Stimulated activated CD8-positive, alpha-beta memory T cell treated with anti-CD3 and anti-CD28 coated beads, Interleukin-15, amount 100 ng/mL, for 4 hours (primary cell): ENCODE measurements around the gene MTR.
"Not testable (repeated sequence)": the region's sequence is repeated elsewhere in the genome, so short reads cannot be mapped to it uniquely, and the experiment has no call there.

Experiments used
- DNase-seq, 2 donors: peaks; one replicate each; pipeline ENCODE4 v3.0.0-alpha.2; 2020; ENCODE audit warnings: low read depth in 2 of 2

Gene MTR

DNA sequence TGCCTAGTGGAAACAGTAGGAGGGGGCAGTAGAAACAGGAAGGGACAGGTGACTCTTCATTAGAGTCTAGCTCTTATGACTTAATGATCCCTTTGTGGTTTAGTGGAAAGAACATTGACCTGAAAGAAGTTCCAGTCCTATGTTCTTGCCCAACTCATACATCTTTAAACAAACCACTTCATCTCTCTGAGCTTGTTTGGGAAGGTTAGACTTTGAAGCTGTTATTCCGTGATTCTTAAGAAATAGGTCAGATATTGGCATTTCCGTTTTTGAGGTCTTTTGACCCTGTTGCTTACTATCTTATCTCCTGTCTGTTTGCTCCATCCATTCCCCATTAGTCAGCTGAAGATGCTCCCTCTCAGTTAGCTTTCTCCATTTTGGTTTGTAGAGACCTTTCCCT is 38.5 kb downstream of the MTR start:
- no peak for DNase-seq

GRCh38 chr1:236834876-236835275 is 39.8 kb downstream of the MTR start:
- DNase-seq: no peak

DNA sequence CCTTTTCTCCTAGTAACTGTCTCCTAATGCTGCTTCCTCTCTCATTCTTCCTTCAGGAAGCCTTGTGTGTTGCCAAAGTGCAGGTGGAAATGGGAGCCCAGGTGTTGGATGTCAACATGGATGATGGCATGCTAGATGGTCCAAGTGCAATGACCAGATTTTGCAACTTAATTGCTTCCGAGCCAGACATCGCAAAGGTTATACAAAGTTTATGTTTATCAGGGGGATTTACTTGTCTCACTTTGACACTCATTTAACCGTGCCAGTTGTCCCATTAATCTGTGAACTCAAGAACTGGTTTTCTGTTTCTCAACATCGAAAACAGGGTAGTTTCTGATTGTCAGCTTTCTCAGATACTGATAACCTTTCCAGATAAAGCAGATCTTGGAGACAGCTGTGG is 40.4 kb downstream of the MTR start:
- no peak for DNase-seq

- DNase-seq: no peak
These were observed 41.1 kb downstream of the MTR start for GRCh38 chr1:236836157-236836556.

DNA sequence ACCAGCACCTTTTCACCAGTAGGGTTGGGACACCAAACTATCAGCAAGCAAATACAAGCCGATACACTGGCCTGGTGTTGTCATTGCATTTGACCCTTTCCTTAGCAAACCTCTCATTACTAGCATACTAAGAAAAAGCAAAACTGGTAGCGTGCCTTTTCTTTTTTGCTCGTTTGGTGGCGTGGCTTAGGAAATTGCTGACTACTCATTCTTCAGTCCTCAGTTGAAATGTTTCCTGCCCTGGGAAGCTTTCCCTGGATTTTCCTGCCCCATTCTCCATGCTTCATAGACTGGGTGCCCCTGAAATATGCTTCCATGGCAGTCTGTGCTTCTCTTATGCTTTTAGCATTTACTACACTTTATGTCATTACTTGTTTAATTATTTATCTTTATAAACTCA is 42.0 kb downstream of the MTR start:
- DNase-seq: no peak

DNA sequence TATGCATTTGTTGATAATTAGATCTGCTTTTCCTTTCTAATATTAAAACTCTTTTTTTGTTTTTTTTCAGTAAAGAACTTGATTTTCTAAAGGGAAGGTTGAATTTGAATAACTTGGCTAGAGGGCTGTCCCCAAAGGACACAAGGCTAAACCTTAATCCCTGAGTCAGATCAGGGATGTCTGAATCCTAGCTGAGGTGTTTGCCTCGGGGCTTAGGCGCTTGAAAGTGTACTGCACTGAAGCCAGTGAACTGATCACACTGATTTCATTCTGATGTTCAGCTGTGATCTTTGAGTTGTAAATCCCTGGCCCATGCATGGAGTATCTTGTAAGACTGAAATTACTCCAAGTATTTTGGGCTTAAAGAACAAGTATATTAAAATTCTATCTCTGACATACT is 42.8 kb downstream of the MTR start:
- DNase-seq: no peak

DNA sequence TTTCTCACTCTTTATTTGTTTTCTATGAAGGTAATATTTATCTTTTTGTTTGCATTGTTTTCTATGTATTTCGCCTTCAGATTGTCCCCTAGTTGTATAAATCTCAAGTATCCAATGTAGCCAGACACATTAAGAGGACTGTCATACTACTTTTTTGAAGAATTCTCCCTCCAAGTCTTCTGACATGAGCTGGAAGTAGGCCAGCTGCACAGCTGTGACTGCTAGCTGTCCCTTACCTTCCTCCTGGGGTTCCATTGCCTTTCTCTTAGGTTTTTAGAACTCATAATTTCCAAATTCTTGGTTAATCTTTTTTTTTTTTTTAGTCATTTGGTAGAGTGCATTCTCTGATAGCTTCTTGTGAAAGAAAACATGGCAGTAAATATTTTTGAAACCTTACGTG is 46.2 kb downstream of the MTR start:
- DNase-seq: no peak

DNA sequence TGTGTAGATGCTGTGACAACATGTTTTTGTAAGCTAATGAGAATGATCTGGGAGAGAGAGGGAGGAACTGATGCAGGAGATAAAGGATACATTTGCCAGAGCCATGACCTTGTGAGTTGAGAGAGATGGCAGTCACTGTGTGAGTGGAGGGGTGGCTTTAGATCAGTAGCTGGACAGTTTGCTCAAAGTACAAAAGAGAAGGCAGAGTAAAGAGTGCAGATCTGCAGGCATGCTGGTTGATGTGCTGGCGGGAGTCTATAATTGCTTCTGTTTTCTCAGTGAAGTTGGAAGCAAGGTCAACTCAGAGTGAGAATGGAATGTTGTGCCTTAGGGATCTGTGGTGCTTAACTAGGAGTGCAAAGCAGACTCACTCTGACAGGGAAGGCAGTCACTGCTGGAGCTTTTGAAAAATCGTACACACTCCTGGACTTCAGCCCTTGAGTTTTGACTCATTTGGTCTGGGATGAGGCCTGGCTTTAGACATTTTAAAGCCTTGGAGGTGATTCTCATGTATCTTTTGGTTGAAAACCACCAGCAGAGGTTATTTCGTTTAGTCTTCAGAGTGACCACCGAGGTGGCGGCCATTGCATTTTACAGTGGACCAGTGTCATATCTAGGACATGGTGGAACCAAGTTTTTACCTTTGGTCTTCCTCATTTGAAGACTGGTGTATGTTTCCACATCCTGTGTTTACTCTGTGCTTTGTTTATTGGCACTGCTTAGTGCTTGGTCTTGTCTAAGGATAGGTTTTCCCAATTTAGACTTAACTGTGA is 49.6 kb downstream of the MTR start:
- no peak for DNase-seq

- DNase-seq: no peak
These were observed 50.7 kb downstream of the MTR start for GRCh38 chr1:236845830-236846229.

DNA sequence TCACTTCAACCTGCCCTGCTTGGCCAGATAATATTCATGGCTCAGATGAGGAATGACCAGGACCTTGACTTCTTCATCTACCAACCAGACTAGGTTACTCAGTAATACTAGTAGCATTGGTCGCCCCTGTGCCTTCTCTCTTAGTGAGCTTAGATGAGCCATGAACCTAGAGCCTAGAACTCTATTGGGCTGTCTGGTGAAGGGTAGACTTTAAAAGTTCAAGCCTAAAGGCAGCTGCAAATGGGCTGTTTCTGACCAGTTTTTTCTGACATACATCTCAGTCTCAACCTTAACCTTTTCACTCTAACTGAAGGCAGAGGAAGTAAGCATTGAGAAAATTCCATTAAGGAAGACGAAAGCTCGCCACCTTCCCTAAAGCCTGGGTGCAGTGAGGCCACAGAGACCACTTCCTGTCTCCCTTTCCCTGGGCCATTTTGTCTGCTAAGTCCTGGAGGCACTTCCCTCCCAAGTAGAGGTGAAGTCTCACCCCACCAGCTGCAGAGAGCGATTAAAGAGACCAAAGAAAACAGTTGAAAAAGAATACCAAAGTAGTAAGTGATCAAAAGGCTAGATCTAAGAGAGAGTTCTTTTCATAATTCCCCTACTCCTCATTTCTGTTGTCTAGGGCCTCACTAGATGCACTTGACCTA is 53.3 kb downstream of the MTR start:
- DNase-seq: no peak

GRCh38 chr1:236850077-236850979 is 55.2 kb downstream of the MTR start:
- no peak for DNase-seq

GRCh38 chr1:236851871-236852270 is 56.8 kb downstream of the MTR start:
- no peak for DNase-seq

DNA sequence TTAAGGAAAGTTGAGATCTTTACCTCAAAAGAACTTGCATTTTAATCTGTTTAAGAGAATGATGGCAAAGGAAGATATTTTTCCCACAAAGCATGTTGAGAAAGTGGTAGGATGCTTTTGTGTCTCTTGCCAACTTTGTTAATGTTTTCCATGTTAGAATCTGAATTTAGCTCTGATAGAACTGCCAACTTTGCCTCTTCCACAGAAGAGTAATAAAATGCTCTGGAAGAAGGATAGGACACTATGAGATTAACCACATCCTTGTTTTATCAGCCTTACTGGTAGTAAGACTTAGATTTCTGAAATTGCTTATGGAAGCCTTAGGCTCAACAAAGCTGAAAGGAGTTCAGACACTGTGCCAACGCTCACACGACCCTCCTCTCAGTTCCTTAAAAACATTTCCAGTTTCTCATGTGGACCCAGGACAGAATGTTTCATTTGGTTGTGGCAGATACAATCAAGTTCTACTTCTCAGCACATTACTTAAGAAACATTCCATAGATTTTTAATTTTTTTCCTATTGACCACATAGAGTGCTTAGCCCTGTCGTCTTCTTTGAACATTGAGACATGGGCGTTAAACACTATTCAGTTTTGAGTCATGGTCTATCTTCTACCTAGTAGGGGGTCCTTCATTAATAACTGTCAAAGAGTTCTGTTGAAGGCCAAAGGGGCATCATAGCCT is 59.0 kb downstream of the MTR start:
- no peak for DNase-seq

- DNase-seq: no peak
These were observed 59.5 kb downstream of the MTR start for GRCh38 chr1:236854605-236854983.

- not testable (repeated sequence) for DNase-seq
These were observed 61.6 kb downstream of the MTR start for GRCh38 chr1:236856649-236857048.

GRCh38 chr1:236858165-236858564 is 63.1 kb downstream of the MTR start:
- DNase-seq: no peak

DNA sequence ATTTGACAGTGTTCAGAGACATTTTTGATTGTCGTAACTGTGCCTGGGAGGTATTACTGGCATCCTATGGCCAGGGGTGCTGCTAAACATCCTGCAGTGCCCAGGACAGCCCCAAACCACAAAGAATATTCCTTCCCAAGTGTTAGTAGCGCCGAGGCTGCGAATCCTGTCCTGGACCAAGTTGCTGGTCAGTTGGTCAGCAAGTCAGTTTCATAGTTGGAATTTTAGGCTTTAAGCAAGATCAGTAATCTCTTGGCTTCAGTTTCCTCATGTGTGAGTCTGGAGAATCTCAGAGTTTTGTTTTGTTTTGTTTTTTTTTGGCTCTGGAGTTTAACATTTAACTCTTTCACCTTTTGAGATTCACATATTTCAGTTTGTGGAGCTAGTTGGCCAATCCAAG is 65.0 kb downstream of the MTR start:
- DNase-seq: no peak

DNA sequence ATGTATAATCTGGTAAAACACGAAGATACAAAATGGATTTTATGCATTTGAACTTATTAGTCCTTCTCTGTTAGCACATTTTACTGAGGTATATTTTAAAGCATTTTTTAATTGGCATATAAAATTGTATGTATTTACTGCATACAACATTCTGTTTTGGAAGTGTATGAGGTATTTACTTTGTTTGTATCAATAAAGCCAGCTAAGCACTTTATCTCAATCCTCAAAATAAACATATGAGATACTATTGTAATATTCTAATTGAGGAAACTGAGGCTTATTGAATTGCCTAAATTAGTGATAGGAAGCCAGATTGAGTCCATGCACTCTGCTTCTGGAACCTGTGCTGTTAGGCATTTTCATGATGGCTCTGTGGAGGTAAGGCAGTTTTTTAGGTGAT is 65.6 kb downstream of the MTR start:
- DNase-seq: no peak

DNA sequence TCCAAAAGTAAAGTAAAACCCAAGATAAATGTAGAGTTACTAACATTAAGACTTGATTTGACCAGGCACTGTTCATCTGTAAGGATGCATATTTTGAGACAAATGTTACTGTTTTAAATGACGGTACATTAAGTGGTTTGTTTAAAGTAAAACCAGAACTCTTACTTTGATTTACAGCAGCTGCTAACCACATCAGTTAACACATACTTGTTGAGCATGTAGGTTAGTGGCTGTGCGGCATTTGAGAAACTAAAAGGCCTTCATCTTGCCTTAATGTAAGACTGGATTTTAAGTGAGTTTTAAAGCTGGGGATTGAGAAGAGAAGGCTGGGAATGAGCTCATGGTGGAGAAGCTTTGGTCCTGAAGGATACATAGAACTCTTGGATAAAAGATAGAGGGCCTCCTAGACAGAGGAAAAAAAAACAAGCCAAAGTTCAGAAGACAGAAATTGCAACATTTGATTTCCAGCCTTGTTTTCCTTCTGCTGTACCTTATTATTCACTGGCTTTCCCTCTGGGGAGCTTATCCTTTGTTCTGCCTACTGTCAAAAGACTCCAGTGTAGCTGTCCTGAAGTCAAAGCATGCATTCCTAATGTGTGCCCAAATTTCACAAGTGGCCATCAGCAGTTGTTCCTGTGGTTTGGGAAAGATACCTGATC is 66.6 kb downstream of the MTR start:
- DNase-seq: no peak

GRCh38 chr1:236862219-236862591 is 67.1 kb downstream of the MTR start:
- DNase-seq: no peak

DNA sequence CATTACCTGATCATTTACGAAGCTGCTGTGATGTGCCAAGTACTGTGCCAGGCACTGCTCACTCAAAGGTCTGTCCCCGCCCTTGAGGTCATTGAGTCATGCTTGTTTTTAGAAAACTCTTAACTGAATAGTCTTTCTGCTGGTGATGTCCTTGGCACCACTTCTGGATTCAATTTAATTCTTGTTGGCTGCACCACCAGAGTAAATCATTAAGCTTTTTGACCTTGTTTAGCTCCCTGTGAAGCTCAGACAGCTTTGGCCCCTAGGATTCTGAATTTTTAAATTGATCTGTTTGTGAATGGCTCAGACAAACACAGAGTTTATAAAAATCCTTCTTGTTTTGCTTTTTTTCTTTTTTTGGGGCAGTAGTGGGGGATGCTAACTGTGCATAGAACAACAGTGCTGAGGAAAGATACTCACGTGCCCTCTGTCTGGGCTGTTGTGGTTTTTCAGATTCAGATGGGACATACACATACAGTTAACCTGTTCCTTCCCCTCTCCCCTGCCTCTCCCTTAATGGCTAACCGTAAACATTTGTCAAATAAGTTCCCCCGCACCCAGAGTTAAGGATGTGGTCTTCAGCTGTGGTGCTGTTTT is 67.6 kb downstream of the MTR start:
- DNase-seq: no peak
